GM12873 (cell line): ENCODE data around the gene NTN4.

ENCODE experiments used
- TF ChIP-seq, protein P1 (sequence below): IDR thresholded peaks from 2 replicates; pipeline ENCODE4 v1.5.1; 2012; ENCODE audit warnings: low read depth, mild to moderate bottlenecking, moderate library complexity, low read length, control low read depth; ENCODE audit not compliant: insufficient read depth; ENCODE audit errors: missing control alignments

NTN4 gene

DNA sequence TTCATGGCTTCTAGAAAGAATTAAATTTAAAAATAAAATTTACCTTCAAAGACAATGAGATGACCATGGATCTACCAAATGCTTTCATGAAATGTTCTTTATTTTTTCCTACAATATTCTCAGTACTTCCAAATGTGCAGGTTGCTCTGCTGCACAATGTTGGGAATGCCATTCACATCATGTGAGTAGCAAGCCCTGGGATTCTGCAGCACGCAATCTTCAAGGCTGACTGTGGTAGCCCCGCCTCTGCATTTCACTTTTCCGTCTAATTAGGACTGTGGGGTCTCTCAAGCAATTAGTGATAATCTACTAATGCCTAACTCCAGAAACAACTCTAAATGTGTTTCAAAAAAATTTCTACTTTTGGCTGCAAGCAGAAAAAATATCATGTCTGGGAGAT lies 13.7 kb upstream of the NTN4 start:
- TF ChIP-seq, protein P1, sequence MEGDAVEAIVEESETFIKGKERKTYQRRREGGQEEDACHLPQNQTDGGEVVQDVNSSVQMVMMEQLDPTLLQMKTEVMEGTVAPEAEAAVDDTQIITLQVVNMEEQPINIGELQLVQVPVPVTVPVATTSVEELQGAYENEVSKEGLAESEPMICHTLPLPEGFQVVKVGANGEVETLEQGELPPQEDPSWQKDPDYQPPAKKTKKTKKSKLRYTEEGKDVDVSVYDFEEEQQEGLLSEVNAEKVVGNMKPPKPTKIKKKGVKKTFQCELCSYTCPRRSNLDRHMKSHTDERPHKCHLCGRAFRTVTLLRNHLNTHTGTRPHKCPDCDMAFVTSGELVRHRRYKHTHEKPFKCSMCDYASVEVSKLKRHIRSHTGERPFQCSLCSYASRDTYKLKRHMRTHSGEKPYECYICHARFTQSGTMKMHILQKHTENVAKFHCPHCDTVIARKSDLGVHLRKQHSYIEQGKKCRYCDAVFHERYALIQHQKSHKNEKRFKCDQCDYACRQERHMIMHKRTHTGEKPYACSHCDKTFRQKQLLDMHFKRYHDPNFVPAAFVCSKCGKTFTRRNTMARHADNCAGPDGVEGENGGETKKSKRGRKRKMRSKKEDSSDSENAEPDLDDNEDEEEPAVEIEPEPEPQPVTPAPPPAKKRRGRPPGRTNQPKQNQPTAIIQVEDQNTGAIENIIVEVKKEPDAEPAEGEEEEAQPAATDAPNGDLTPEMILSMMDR, result no peak

DNA sequence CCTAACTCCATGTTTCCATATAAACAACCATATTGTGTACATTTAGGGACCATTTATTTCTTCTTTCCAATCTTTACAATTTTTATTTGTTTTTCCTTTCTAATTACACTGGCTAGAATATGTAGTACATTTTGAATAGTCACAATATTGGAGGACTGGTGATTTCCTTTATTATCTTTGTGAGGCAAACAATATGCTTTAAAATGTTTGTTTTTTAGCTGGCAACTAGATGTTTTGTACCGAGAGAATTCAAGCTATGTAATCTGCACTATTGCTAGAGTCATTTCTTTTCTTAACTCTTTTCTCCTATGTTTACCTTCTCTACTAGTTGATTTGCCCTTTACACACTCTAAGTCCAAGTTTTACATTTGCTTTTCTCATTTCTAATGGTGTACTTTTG lies 13.3 kb upstream of the NTN4 start:
- TF ChIP-seq, protein P1, result no peak

DNA sequence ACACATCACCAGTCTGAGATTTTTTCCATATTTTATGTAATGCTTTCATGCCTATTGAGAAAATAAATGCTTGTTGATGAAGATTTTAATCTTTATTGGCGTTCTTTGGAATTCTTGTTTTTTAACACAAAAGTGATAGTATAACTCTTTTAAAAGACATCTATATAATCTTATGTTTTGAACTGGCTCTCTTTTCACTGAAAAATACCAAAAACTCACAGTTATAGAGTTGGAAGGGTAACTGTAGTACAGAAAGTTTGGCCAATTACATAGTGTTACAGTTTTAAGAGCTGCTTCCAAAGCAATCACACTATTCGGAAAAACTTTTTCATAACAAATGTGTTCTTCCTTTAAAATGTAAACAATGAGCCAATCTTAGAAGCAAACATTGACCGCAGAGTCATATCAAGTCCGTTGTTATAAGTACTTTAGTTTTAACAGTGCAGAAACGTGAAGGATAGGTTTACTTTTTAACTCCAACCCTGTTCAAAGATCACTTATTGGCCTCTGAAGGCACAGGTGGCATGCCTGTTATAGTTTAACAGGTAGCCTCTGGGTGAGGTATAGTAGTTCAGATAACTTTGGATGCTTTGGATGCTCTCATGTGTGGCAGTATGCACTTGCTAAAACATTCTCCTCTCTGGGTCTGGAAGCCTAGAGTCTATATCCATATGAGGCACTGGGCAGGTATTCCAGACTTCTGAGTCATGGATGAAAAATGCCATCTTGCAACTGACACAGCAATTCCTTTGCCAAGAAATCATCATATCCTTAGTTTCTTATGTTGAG lies 12.1 kb upstream of the NTN4 start:
- TF ChIP-seq, protein P1, result no peak

DNA sequence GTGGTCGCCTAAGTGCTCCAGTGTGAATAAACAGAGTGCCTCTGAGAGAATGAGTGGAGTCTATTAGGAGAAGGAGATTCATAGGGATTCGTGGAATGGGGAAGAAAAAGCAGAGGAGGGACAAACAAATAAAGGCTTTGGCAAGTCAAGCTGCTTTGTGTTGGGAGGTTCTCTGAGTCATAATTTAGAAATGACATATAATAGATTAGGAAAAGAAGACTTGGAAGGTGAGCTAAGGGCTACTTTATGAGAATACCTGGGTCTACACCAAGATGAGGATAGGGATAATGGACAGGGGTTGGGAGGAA lies 6.4 kb upstream of the NTN4 start:
- TF ChIP-seq, protein P1, result no peak

DNA sequence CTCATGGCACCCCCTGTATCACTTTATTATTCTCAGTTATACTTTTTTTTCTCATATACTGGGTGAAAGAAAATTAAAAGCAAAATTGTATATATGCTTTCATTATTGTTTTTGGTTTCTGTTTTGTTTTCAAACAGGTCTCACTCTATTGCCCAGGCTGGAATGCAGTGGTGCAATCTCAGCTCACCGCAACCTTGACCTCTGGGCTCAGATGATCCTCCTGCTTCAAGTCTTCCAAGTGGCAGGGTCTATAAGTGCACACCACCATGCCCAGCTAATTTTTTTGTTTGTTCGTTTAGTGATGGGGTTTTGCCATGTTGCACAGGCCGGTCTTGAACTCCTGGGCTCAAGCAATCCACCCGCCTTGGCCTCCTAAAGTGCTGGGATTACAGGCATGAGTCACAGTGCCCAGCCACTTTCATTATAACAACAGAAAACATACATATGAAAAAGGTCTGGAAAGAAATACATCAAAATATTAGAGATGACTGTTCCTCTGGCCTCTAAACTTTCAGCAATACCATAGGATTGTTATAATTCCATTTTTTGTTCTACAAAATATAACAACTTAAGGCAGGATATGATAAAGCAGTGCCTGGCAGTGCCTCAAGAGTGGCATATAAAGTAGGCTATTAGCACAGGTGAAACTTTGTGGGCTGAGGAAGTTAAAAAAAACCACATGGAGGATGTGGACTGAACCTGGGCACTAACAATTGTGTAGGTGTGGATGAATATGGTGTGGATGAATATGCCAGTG lies 5.8 kb upstream of the NTN4 start:
- TF ChIP-seq, protein P1, result no peak

DNA sequence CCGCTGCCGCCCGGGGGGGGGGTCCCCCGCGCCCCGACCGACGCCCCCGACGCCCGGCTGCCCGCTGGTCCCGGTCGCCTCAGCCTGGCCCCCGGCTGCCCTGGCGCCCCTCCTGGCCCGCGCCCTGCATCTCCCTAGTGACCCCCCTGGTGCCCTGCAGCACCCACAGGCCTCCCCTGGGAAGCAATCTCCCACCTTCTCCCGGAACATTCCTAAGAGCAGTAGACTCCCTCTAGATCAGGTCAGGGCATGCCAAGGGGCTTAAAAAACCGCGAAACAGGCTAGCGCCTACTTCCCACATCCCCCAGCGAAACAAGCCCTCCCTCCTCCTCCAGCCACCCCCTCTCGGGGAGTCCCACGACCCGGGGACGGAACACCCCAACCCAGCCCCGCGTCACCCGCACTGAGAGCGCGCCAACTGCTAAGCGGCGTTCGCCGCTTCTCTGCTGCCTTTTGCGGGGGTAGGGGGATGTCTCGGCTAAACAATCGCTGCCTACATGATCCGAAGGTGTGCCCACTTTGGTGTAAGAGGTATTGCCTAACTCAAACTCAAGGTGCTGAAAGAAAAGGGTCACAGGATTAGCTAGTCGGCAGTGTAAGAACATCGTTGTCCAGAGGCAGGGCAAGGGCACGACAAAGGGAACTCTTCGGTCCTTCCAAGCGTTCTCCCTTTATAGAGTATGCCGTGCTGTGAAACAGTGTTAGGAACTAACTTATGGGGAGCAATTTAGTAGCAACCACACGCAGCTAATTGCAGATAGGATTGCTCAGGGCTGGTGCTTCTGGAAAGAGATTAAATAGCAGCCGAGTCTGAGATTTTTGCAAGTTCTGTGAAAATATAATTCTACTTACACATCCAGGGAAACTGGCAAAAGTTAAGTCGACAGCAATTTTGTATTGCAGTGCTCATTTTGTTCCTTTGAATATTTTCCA lies 619 bp upstream of the NTN4 start:
- TF ChIP-seq, protein P1, result no peak
